Stimulated activated CD4-positive, alpha-beta T cell treated with anti-CD3 and anti-CD28 coated beads, TNF-alpha, amount 100 ng/mL, for 4 hours (primary cell): ENCODE measurements around the gene NFE2L1.
"Not testable (repeated sequence)": the region's sequence is repeated elsewhere in the genome, so short reads cannot be mapped to it uniquely, and the experiment has no call there.

Experiments used
- DNase-seq, 3 experiments: peaks; one replicate each; pipeline ENCODE4 v3.0.0-alpha.2; 2020; ENCODE audit warnings: low read depth in 3 of 3

Gene NFE2L1

DNA sequence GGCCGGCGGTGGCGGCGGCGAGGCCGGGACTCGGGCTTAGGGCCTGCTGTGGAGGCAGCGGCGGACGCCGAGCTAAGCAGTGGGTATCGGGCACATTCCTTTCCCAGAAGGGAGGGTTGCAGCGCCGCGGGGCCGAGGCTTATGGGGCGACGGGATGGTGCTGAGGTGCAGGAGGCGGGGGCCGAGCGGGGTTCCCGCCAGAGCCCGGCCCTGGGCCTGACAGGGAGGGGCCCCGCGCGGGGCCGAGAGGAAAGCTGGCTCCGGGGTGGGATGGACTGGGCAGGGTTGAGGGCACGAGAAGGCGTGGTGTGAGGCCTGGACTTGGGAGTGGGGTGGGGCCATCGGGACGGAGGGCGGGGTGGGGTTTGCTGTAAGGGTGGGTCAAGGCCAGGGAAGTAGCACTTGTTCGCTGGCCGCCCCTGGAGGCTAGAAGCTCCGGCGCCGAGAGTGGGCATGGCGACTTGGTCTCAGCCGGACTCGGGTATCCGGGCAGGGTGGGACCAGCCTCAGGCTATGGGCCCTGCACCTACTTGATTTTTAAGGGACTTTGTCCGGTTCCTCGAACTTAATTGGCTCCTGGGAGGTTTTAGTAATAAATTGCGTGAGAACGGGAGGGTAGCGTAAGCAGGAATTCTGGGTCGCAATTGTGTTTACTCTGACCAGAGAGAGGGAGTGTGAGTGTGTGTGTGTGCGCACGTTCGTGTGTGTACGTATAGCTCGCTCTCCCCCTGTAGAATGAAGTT lies 396 bp downstream of the NFE2L1 start:
- DNase-seq, result no peak

DNA sequence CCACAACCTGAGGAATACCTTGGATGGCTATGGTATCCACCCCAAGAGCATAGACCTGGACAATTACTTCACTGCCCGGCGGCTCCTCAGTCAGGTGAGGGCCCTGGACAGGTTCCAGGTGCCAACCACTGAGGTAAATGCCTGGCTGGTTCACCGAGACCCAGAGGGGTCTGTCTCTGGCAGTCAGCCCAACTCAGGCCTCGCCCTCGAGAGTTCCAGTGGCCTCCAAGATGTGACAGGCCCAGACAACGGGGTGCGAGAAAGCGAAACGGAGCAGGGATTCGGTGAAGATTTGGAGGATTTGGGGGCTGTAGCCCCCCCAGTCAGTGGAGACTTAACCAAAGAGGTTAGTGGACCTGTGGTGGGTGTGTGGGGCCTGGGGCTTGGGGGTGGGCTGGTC lies 3.1 kb downstream of the NFE2L1 start:
- DNase-seq, result no peak

DNA sequence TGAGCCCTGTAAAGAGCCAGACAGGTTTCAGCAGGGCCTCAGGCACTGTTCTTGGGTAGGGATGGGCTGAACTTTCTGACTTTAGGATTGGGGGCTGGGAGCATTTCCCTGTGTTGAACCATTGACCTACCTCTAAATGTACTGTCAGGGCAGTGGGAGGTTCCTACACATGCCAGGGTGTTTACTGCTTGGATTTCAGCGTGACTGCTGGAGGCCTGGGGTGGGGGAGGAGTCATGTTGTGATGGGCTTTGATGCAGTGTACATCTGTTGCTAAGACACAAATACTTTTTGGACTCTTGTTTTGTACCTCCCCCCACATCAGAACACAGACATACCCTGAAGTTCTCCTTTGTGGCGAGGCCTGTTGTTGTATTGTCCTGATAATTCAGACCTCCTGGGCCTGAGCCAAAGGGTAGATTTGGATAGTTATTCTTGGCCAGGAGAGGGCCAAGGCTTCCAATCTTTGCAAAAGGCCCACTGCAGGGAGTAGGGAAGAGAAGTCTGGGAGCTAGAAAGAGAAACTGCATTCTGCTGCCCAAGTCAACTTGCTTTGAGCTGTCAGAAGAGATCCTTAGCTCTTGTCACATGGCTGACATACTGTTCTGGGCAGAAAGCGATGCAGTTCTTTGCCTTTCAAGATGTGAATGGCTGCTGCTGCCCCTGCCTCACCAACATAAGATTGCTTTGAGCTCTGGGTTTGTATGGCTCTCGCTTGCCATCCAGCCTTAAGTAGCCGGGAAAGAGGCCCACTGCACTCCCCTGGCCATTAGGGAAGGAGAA lies 3.7 kb downstream of the NFE2L1 start:
- no peak for DNase-seq

DNA sequence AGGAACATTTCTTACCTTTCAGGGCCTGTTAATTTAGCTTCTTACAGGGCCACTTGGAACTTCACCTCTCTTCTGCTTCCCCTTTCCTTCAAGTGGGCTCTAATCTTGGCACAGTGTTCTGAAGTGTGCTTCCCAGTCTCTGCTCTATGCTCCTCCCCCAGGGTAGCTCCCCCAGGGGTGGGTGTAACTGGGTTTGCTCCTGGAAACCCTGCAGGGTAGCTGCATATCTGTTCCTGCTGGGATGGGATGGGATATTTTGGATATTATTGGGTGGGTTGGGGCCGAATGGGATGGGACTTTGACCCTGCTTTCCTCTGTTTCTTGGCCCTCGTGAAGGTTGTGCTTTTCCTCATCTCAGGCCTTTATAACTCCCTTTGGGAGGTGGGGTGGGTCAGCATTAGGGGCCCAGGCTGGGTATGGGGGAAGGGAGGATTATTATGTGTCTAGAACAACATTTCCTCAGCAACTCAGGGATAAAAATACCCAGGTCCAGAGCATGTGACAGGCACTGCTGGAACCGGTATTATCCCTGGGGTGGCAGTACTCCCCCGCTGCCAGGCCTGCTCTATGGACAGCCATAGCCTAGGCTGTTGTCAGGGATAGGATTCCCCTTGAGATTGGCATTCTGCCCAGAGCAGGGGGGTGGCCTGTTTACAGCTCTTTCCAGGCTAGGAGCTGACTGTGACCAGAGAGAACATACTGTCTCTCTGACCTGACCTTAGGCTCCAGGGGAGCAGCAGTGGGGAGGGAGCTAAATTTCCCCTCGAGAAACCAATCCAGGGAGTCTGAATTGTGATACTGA lies 5.0 kb downstream of the NFE2L1 start:
- no peak for DNase-seq

DNA sequence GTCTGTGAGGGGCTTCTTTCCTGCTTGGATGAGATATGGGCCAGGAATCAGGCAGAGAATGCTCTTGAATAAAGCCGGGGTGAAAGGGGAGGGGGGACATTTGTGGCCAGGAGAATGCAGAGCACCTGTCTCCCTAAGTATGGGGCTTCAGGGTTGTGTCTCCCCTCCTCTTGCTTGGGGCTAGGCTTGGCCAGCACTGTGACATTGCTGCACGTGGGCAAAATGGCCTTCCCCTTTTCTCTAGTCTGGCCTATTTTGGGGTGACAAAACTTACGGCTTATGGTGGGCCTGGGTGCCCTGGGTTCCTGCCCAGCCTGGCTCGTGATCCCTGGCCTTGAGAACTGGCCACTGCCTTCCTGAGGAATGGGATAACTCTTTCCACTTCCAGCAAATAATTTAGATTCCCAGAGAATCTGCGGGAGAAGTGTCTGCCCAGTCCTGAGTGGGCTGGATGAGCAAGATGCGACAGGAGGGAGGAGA lies 5.6 kb downstream of the NFE2L1 start:
- no peak for DNase-seq

DNA sequence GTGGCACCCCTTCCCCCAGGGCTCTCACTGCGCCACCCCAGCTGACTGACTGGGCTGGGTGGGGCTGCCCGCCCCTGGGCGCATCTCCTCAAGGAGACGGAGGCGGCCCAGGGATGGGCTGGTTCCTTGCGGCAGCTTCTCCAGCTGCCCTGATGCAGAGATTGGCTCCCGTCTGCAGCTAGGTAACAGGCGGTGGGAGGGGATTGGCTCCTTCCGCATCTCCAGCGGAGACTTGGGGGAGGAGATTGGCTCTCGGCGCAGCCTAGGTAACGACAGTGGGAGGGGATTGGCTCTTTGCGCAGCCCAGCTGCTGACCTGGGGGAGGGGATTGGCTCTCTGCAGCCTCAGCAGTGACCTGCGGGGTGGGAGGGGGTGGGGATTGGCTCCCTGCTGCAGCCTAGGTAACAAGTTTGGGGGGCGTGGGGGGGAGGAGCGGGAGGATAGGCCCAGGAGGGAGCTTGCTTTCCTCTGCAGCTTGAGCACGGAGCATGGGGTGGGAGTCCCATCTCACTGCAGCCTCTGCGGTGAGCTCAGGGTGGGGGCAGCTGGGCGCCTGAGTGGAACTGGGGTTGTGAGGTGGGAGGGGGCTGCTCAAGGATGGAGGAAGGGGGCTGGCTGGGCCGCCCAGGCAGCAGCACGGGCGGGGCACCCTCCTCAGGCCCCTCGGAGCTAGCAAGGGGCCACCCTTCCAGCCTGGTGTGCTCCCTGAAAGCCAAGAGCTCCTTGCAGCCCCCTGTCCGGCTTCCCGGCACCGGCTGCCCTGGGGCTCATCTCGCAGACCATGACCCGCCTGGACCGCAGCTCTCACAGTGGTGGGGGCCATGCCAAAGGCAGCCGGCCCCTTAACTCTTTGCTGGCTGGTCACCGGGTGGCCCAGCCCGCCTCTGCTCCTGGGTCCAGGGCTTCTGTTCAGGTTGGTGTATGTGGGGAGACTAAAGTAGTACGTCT lies 6.4 kb downstream of the NFE2L1 start:
- DNase-seq, result no peak

DNA sequence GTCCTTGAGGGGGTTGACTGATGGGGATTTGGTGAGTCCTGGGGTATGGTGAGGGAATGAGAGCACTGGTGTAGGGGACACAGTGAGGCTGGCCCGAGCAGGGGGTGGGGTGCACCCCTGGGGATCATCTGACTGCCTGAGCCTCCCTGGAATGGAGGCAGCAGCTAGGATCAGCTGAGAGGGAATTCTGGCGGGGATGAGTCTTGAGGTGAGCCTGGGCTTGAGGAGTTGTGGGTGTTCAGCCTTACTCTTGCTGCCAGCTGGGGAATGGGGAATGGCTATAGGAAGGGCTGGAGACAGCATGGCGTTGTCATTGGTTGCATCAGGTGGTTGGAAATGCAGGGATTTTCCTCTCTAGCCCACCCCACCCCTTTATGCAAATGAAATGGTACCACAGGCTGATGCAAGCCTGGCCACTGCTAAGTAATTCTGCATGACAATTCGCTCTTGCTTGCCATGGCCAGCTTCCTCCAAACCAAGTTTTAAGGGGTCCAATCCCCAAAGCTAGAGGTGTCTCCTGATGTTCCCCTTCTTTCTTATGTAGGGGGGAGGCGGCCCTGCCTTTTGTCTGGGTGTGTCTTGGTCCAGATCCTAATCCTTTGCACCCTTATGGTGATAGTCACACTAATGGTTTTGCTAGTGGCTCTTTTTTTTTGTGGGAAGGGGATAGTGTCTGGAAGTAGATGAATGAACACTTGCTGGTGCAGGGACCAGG lies 7.5 kb downstream of the NFE2L1 start:
- no peak for DNase-seq

DNA sequence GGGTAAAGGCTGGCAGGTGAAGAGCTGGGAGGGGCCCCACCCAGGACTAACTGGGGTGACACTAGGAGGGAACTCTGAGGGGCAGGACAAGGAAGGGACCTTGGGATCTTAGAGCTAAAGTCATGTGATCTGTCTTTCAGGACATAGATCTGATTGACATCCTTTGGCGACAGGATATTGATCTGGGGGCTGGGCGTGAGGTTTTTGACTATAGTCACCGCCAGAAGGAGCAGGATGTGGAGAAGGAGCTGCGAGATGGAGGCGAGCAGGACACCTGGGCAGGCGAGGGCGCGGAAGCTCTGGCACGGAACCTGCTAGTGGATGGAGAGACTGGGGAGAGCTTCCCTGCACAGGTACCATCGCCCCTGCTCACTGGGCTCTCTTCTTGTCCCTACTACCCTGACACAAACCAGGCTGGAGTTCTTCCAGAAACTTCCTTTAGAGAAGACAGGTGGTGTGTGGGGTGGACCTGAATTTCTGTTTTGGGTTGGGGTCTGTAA lies 8.1 kb downstream of the NFE2L1 start:
- no peak for DNase-seq

DNA sequence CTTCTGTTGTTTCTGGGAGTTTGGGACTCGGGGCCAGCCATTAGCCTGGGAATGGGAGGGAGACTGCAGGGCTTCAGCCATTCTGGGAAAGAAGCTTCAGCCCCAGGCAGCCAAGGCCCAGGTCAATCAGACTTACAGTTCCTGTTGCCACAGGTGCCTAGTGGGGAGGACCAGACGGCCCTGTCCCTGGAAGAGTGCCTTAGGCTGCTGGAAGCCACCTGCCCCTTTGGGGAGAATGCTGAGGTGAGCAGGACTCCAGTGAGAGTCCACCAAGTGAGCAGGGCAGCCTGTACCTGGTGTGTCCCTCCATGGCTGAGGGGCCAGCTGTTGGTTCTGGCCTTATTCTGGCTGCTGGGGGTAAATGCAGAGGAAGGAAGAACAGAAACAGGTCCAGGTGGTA lies 8.7 kb downstream of the NFE2L1 start:
- DNase-seq, result no peak

DNA sequence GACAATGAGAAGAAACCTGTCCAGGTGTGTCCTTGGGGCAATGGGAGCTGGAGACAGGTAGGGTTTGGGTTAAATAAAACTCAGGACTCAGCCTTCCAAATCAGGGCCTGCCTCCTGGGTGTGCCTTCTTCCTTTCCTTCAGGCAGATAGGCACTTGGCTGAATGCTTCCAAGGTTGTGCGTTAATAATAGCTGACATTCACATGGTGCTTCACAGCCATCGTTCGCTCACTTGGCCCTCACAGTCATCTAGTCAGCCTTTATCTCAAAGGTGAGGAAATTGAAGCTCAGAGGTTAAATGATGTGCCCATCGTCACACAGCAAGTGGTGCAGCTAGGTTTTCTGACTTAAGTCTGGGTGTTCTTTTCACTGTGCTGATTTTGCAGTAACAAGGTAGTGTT lies 9.5 kb downstream of the NFE2L1 start:
- no peak for DNase-seq

DNA sequence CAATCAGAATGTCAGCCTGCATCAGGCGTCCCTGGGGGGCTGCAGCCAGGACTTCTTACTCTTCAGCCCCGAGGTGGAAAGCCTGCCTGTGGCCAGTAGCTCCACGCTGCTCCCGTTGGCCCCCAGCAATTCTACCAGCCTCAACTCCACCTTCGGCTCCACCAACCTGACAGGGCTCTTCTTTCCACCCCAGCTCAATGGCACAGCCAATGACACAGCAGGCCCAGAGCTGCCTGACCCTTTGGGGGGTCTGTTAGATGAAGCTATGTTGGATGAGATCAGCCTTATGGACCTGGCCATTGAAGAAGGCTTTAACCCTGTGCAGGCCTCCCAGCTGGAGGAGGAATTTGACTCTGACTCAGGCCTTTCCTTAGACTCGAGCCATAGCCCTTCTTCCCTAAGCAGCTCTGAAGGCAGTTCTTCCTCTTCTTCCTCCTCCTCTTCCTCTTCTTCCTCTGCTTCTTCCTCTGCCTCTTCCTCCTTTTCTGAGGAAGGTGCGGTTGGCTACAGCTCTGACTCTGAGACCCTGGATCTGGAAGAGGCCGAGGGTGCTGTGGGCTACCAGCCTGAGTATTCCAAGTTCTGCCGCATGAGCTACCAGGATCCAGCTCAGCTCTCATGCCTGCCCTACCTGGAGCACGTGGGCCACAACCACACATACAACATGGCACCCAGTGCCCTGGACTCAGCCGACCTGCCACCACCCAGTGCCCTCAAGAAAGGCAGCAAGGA lies 10.4 kb downstream of the NFE2L1 start:
- DNase-seq, result no peak

DNA sequence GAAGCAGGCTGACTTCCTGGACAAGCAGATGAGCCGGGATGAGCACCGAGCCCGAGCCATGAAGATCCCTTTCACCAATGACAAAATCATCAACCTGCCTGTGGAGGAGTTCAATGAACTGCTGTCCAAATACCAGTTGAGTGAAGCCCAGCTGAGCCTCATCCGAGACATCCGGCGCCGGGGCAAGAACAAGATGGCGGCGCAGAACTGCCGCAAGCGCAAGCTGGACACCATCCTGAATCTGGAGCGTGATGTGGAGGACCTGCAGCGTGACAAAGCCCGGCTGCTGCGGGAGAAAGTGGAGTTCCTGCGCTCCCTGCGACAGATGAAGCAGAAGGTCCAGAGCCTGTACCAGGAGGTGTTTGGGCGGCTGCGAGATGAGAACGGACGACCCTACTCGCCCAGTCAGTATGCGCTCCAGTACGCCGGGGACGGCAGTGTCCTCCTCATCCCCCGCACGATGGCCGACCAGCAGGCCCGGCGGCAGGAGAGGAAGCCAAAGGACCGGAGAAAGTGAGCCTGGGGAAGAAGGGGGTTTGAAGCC lies 11.0 kb downstream of the NFE2L1 start:
- DNase-seq, result no peak

DNA sequence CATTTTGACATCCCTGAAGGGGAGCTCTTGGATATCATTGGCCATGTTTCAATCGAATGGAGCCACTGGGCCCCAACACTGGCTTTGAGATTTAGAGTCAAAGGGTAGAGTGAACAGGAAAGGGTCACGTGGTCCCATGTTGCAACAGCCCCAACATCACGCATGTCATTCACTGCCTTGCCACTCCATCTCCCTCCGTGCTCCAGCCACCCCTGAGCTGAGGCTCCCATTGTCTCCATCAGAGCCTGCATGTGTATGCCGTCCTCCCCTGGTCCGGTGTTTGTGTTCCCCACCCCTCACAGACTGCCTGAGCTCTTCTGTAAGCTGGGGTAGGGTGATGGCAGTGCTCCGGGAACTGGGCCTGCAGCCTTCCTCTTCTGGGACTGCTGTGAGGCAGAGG lies 12.1 kb downstream of the NFE2L1 start:
- DNase-seq, result no peak

DNA sequence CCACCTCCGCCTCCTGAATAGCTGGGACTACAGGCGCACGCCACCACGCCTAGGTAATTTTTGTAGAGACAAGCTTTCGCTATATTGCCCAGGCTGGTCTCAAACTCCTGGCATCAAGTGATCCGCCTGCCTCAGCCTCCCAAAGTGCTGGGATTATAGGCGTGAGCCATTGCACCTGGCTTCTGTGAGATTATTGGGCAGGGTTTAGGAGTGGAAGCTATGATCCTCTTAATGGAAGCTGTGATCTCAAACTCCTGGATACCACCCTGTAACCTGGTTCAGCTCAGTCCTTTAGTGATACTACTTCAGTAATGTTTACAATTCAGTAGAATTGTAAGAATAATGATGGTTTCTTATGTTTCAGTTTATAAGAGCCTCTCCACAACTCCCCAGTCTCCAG lies 14.1 kb downstream of the NFE2L1 start:
- DNase-seq, result no peak

DNA sequence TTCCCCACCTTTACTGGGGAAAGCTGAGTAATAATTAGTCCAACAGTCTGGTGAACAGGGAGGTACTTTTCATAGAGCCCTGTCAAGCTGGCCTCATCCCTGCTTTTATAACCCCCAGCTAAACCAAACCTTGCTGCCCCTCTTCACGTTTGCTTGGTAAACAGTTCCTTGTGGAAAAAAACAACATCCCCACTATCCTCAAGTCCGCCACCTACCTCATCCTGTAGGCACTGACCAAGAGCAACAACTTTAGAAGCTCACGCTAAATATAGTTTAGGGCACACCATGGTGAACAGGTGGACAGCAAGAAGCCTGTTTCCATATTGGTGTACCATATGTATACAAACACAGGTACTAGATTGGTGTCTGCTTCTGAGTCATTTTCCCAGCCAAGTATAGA lies 16.5 kb downstream of the NFE2L1 start:
- no peak for DNase-seq

DNA sequence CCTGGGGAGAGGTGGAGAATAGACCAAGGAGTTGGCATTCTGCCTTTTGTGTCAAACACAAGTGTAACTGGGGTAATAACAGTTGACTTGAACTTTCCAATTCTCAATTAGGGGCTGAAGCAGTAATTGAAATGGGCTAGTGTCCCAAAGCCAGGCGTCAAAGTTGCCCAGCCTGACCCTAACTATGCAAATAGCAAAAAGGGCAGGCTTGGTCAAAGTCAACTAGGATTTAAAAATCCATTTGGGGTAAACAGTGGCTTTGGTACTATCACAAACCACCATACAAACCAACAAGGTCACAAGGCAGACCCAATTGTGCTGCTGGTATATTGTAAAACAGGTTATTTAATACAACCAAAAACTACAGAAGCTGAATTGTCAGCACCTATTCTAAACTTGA lies 18.0 kb downstream of the NFE2L1 start:
- no peak for DNase-seq

DNA sequence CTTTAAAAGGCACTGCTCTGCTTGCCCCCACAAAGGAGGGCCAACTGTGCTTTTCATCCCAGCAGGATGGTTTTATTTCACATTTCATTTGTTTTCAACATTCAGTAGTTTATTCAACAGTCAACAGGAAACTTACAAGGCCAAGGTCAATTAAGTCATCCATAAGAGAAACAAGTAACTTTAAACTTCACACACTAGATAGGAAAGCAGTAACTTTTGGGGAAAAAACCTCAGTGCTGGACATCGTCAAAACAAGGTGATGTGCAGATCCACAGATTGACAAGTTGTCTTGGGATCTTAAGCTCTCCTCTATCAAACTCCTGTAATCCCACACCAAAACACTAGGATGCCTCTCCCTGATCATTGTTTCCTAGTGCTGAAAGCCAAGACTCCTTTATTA lies 18.5 kb downstream of the NFE2L1 start:
- DNase-seq, result no peak

DNA sequence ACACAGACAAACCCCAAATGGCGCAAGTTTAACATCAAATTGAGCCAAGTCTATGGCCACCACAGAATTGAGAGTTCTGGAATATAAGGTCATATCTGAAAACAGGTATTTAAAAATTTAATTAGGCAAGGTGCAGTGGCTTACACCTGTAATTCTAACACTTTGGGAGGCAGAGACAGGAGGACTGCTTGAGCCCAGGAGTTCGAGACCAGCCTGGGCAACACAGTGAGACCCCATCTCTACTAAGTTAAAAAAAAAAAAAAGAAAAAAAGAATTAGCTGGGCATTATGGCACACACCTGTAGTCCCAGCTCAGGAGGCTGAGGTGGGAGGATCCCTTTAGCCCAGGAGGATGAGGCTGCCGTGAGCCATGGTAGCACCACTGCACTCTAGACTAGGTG lies 19.1 kb downstream of the NFE2L1 start:
- no peak for DNase-seq

DNA sequence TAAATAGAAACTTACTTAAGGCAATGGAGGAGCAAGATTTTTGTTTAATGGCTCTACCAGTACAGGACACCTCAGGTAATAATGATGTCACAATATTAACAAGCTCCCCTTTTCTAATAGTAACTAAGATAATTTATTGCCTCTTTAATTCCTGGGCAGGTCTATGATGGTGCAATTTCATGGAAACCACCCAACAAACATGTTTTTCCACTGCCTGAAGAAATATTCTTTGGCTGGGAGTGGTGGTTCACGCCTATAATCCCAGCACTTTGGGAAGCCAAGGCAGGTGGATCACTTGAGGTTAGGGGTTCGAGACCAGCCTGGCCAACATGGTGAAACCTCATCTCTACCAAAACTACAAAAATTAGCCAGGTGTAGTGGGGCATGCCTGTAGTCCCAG lies 19.6 kb downstream of the NFE2L1 start:
- not testable (repeated sequence) for DNase-seq
